Retina (tissue), 1 donor: Measurements from ENCODE around the gene WDR31.
A peak's percentile ranks its signal among the peaks of the same experiment; 100 is the strongest.
"Not testable (repeated sequence)": the region's sequence is repeated elsewhere in the genome, so short reads cannot be mapped to it uniquely, and the experiment has no call there.

Experiments
- DNase-seq: peaks from one replicate; pipeline ENCODE4 v3.0.0-alpha.2; 2016

The WDR31 gene

DNA sequence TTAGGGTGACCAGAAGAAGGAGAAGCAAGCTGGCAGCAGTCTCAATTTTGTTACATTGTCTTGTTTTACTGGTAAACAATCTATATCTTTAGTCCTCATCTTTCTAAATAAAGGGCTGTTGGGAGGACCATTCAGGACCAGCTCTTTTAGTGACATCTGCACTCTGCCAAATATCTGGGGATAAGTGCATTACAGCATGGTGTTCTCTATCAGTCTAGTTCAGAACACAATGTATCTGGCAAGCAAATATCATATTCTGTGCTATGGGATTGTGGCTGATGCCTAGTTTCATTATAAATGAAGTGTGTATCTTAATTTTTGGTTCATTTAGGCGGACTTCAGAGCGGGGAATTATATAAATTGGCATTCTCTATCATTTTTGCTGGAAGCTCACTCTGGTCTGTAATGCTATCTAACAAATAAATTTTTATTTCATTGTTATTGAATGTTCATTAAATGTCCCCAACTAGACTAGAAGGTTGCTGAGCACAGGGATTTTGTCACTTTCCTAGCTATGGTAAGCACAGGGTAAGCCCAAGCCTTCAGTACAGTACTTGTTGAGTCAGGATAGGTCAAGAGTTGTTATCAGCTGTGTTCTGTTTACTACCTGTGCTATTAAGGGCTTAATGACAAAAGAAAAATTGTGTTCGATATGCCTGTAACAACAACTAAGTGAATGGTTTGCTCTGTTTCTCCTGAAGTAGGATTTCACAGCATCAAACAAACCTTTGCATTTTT lies 11.9 kb downstream of the WDR31 start:
- DNase-seq, result no peak

DNA sequence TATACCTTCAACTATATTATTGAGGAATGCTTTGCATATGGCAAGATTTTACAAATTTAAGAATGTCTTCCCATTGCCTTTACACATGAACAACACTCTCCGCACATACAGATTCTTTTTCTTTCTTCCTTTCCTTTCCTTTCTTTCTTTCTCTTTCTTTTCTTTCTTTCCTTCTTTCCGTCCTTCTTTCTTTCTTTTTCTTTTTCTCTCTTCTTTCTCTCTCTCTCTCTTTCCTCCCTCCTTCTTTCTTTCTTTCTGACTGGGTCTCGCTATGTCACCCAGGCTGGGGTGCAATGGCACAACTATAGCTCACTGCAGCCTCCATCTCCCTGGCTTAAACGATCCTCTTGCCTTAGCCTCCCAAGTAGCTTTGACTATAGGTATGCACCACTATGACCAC lies 13.8 kb downstream of the WDR31 start:
- DNase-seq, result no peak

DNA sequence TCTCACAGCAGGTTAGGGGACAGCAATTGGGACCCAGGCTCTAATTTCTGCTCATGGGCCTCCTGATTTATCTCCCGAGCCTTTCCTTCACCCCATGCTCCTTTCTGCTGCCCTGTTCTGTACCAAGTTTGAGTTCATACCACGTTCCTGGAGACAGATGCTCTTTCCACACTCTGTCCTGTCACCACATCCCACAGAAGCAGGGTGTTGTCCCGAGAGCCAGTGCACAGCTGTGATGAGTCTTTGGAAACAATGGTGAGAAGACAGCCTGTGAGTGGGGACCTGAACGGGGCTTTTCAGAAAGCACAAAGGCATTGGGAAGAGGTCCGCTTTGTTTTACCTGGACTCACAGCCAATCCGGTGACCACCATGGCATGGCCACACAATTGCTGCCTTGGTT lies 17.4 kb downstream of the WDR31 start:
- no peak for DNase-seq

DNA sequence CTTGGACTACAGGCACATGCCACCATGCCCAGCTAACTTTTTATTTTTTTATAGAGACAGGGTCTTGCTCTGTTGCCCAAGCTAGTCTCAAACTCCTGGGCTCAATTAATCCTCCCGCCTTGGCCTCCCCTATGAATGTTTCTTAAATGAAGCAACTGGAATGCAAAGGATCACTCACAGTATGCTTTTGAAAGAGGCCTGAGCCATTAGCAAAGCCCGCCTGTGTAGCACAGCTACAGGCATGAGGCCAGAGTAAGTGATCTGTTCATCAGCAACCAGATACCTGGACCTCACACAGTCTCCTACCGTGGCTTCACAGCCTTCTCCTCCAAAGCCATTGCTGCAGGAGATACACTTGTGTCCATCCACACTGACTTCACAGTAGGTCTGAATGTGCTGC lies 20.0 kb downstream of the WDR31 start:
- no peak for DNase-seq

DNA sequence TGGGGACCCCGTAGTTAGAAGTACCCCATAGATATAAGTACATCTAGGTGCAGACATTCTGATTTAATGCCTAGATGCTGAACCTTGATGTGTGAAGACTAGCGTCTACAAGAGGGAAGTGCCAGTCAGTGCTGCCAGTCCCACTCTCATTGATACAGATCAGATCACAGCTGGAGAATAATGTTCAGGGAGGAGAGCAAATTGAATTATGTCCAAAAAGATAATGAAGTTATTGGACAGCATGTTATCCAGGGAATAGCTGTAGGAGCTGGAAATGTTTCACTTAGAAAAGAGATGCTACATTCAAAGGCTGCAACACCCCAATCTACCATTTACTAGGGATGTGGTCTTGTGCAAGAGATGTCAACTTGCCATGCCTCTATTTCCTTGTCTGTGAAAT lies 21.0 kb downstream of the WDR31 start:
- DNase-seq, result no peak

DNA sequence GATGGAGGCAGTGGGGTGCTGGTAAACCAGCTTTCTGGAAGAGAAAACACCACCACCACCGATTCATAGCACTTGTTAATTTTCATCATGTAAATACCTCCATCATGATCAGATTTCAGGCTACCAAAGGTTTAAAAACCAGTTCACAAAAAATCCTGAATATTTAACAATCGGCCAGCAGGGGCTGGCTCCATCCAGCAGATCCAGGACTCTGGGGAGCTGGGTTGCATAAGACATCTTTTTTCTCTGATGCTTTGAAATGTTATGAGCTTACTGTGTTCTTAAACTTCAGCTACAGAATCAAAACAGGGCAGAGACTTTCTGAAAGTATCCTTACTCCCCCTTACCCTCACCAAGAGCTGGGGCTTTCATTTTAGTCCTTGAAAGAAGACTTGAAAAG lies 22.3 kb downstream of the WDR31 start:
- DNase-seq, result no peak

- DNase-seq, result peak; percentile 42
Measured at GRCh38 chr9:113316030-113316429, 24.0 kb downstream of the WDR31 start.

GRCh38 chr9:113315231-113315630 lies 24.8 kb downstream of the WDR31 start:
- DNase-seq, result no peak

DNA sequence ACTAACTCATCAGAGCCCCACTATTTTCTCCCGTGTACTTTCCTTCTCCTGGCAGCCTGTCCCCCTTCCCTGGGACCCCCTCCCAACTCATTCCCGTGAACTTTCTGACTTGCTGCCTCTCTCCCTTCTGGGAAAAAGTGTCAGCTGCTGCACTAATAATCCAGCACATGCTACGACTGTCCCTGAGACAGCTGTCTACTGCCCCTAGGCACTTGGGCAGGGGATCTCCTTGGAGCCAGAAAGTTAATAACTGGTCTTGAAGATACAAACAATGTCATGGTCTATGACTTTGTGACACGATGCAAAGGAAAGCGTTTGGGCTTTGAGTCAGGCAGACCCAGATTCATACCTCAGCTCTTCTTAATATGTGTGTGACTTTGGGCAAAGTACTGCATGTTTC lies 26.8 kb downstream of the WDR31 start:
- DNase-seq, result no peak

DNA sequence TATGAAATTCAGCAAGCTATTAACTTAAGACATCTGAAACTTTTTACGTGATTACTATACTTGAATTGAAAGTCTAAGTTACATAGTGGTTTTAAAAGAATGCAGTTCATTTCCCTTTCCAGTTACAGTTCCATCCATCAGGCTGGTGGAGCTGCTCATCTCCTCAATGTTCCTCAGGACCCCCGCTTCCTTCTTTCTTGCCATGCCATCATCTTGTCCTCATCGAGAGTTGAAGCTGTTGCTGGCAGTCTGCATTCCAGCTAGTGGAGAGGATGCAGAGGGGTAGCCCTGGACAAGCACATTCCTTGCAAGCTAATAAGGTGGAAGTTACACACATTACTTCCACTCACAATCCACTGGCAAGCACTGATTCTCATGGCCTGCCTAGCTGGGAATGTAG lies 28.1 kb downstream of the WDR31 start:
- DNase-seq, result no peak

DNA sequence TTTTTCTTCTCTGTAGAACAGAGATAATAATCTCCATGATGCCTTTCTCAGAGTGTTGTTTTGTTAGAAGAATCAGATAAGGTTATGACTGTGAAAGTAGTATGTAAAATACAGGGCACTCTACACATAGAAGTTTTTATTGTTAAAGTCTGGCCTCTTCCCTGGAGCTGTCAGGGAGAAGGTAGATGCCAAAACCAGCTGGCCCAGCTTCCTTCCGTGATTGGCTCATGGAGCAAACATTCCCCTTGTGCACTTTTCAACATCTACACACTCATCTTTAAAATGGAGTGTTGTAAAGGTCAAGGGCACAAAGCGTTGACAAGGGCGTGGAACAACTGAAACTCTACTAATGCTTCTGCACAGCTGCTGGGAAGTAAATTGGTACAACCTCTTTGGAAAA lies 29.5 kb downstream of the WDR31 start:
- DNase-seq, result no peak

GRCh38 chr9:113309204-113309813 lies 30.8 kb downstream of the WDR31 start:
- no peak for DNase-seq

DNA sequence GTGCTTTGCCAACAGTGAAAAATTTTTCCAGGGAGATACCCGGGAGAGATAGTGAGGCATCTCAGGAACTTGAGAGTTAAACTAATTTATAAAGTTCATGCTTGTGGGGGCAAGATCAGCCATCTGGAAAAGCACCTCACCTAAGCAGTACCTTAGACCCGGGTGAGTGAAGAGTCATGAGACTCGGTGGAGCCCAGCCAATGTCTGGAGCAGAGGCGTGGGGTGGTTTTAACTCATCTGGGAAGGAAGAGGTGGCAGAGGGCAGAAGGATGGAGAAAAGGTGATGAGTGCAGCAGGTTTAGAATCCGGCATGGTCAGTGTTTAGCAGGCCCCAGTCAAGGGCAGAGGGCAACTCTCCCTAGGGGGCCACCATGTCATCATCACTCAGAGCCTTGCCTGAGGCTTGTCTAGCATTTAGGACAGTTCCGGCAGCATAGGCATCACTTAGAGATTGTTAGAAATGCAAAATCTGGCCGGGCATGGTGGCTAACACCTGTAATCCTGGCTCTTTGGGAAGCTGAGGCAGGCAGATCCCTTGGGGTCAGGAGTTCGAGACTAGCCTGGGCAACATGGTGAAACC lies 32.6 kb downstream of the WDR31 start:
- DNase-seq, result no peak

DNA sequence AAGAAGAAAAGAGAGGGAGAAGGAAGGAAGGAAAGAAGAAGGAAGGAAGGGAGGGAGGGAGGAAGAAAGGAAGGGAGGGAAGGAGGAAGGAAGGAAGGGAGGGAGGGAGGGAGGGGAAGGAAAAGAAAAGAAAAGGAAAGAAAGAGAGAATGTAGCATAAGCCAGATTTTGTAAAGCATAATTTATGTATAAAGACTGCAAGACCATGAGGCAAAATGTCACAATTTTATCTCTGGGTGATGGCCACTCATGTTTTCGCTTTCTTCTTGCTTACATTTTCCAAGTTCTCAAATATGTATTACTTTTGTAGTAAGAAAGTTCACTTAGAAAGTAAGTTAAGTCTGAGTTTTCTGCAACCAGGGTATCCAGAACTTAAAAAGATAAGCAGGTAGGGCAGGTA lies 33.5 kb downstream of the WDR31 start:
- no peak for DNase-seq

DNA sequence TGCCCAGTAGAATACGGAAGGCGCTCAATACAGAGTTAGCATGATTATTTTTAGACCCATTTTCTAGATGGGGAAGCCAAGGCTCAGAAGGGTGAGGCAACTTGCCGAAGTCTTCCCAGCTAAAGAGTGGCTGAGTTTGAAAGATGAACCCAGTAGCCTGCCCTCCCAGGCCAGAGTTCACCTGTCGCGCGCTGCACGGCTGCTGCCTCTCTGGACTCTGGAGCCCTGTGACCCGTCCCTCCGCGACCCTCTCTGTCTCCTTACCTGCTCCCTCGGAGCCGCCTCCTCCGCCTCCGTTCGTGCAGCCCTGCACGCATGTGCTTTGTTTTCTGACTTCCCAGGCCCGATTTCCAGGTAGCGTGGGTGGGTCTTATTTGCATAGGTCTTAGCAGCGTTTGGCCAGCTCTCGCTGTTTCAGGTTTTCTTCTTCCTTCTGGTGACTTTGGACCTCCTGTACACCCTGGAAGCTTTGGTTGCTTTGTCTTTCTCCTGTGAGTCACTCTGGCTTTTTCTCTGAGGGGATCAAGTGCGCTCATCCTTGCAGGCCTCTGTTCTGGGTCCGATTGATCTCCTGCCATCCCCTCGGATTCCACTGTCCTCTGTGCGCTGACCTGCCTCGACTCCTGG lies 37.2 kb downstream of the WDR31 start, which contains the start of gene RNF183:
Gene RNF183 (minus strand): TSS at position 585 of the 627 bp plus-strand sequence. CDS start 5,192 bp downstream, outside the sequence.
- peak; percentile 9 for DNase-seq

GRCh38 chr9:113301548-113301947 lies 38.5 kb downstream of the WDR31 start:
- no peak for DNase-seq

DNA sequence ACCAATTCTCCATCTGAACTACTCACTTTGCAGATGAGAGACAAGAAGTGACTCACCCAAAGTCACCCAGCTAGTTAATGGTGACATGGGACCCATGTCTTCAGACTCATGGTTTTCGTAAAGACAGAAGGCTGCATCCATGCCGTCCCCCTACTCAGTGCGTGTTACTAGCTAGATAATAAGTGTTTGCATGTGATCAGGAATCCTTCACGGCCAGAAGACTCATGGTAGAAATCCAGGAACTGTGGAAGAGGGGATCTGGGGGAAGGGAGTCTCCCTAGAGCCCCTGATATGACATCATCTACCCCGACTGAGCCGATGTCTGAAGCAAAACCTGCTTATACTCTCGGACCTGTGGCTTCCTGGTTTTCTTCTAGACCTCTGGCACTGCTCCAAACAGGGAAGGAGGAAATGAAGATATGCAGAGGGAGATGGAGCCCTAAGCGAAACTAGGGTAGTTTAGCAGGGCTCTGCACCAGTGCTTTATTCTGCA lies 40.2 kb downstream of the WDR31 start:
- no peak for DNase-seq

DNA sequence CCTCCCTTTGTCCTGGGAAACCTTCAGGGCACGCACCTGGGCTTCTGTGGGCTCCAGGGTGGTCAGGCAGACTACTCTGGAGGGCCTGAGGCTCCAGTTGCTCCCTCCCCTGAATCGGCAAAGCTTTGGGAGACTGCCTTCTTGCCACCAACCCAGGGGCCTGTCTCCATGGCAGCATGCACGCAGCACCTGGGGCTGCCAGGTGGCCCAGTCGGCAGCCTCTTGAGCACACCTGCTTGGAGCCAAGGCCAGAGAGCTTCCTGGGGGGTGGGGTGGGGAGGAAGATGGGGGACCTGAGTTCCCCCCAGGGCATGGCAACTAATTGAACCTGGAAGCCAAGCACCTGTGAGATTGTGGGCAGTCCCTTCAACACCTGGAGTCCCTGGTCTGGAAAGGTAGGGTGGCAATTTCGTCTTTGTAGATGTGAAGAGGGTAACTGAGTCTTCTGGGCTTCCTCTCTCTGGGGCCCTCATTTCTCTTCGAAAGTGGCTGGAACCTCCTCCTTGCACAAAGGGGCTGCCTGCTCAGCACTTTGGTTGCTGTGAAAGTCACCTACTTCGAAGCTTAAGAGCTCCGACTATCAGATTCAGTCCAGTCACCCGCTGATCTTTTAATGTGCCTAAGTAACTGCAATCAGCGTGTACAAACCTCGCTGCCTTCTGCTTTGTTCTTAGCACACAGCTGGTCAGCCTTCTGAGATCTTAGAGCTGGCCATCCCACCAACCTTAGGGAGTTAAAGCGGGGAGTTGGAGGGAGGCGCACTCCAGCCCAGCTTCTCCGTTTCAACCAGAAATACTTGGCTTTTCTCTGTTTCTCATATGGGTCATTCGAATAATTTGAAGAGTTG lies 40.9 kb downstream of the WDR31 start:
- no peak for DNase-seq

DNA sequence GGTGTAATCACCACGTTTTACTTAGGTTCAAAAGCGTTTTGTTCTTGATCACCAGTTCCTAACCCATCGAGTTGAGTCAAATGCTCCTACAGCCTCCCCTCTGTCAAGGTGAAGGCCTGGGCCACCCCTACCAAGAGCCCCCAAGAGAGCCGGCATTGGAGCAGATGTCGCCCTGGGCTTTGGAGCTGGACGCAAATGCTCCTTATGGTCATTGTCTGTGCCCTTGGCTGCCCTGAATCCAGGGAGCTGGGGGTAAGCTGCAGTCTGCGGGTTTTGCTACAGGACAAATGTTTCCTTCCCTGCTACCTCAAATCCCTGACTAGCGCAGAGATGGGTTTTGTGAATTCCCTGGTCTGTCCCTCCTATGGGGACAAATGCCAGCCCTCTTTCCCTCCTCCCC lies 41.8 kb downstream of the WDR31 start:
- DNase-seq, result no peak

- DNase-seq, result no peak
Measured at GRCh38 chr9:113296796-113297558, 43.1 kb downstream of the WDR31 start.

DNA sequence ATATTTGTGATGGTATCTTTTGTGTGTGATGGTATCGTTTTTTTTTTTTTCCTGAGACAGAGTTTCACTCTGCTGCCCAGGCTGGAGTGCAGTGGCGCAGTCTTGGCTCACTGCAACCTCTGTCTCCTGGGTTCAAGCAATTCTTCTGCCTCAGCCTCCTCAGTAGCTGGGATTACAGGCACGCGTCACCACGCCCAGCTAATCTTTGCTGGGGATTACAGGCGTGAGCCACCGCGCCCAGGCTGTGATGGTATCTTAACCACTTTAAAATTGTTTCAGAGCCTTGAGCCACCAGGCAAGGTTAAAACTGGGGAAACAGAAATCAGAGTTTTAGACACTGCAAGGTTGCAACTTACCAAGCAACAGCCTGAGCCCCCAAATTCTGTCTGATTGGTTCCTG lies 43.8 kb downstream of the WDR31 start:
- not testable (repeated sequence) for DNase-seq

GRCh38 chr9:113293285-113293878 lies 46.7 kb downstream of the WDR31 start:
- no peak for DNase-seq
